WTC11 (cell line): Measurements from ENCODE around the gene VGLL1. TPM values are rescaled to one million over a fixed set of nuclear protein-coding genes. Genes with fewer than 3 reads are reported as not detected.

Experiments used
- ATAC-seq: fragments of 200-7000 bp; cut with Tn5 transposase; 2 replicates; pipeline ENCODE4 v1.10.0; 2021; ENCODE audit warnings: mild to moderate bottlenecking, moderate library complexity
- CTCF ChIA-PET: fragments of 300-600 bp; sonication (Branson Sonifier 250); formaldehyde crosslinking; loops from one replicate; lab custom pipeline; 2021; ENCODE audit warnings: antibody characterized with exemption; lab: Charles Lee
- POLR2A ChIA-PET: fragments of 350-600 bp; sonication (Branson Sonifier 250); formaldehyde crosslinking; loops from one replicate; lab custom pipeline; 2021; ENCODE audit warnings: antibody characterized with exemption; lab: Charles Lee
- DNase-seq: peaks from one replicate; pipeline ENCODE4 v3.0.0; 2021; ENCODE audit warnings: low spot score
- H3K27ac Mint-ChIP-seq: 2 replicates; pipeline ENCODE4 v1.8.0; 2021; ENCODE audit warnings: mixed read lengths
- H3K27me3 Mint-ChIP-seq: 2 replicates; pipeline ENCODE4 v1.8.0; 2021; ENCODE audit warnings: low read depth, mild to moderate bottlenecking, moderate library complexity, mixed read lengths
- H3K36me3 Mint-ChIP-seq: 2 replicates; pipeline ENCODE4 v1.8.0; 2021; ENCODE audit warnings: mixed read lengths
- H3K4me1 Mint-ChIP-seq: 2 replicates; pipeline ENCODE4 v1.8.0; 2022; ENCODE audit warnings: mixed read lengths
- H3K4me3 Mint-ChIP-seq: 2 replicates; pipeline ENCODE4 v1.8.0; 2021; ENCODE audit warnings: mild to moderate bottlenecking, moderate library complexity, mixed read lengths
- H3K9me3 Mint-ChIP-seq: 2 replicates; pipeline ENCODE4 v1.8.0; 2021; ENCODE audit warnings: mixed read lengths
- AR ChIP-seq: fragments of 250-450 bp; sonication (Bioruptor Pico); IDR thresholded peaks from 2 replicates; pipeline ENCODE4 v1.9.0; 2021; ENCODE audit warnings: mild to moderate bottlenecking
- CREB1 ChIP-seq: sonication (generic); formaldehyde crosslinking; IDR thresholded peaks from 2 replicates; pipeline ENCODE4 v1.8.0; 2023; ENCODE audit warnings: mild to moderate bottlenecking, missing genetic modification reagents
- CTCF ChIP-seq: fragments of 200-600 bp; IDR thresholded peaks from 2 replicates; pipeline ENCODE4 v1.8.0; 2022; ENCODE audit warnings: antibody characterized with exemption
- ELF4 ChIP-seq: sonication (generic); formaldehyde crosslinking; IDR thresholded peaks from 2 replicates; pipeline ENCODE4 v1.8.1; 2022; ENCODE audit warnings: low read depth, mild to moderate bottlenecking, moderate library complexity, missing genetic modification reagents
- ERG ChIP-seq: fragments of 250-450 bp; sonication (Bioruptor Pico); IDR thresholded peaks from 2 replicates; pipeline ENCODE4 v1.8.0; 2021; ENCODE audit warnings: mild to moderate bottlenecking
- GABPB1 ChIP-seq: sonication (generic); formaldehyde crosslinking; IDR thresholded peaks from 2 replicates; pipeline ENCODE4 v1.8.1; 2023; ENCODE audit warnings: mild to moderate bottlenecking, missing genetic modification reagents
- GRHL2 ChIP-seq: fragments of 250-450 bp; sonication (Bioruptor Pico); IDR thresholded peaks from 2 replicates; pipeline ENCODE4 v1.8.0; 2022; ENCODE audit warnings: mild to moderate bottlenecking, moderate library complexity; ENCODE audit not compliant: insufficient replicate concordance, severe bottlenecking
- PRRX2 ChIP-seq: fragments of 250-450 bp; sonication (Bioruptor Pico); IDR thresholded peaks from 2 replicates; pipeline ENCODE4 v1.8.0; 2021; ENCODE audit warnings: mild to moderate bottlenecking
- RELA ChIP-seq: sonication (generic); formaldehyde crosslinking; IDR thresholded peaks from 2 replicates; pipeline ENCODE4 v1.8.1; 2022; ENCODE audit warnings: missing genetic modification reagents, mild to moderate bottlenecking, borderline replicate concordance
- RORB ChIP-seq: fragments of 250-450 bp; sonication (Bioruptor Pico); IDR thresholded peaks from 2 replicates; pipeline ENCODE4 v1.9.0; 2021; ENCODE audit warnings: mild to moderate bottlenecking
- SP1 ChIP-seq: sonication (generic); formaldehyde crosslinking; conservative IDR thresholded peaks from 2 replicates; pipeline ENCODE4 v1.8.1; 2022; ENCODE audit warnings: missing genetic modification reagents
- STAT6 ChIP-seq: sonication (generic); formaldehyde crosslinking; conservative IDR thresholded peaks from 2 replicates; pipeline ENCODE4 v1.8.1; 2023; ENCODE audit warnings: mild to moderate bottlenecking, low read depth, missing genetic modification reagents, moderate library complexity
- USF1 ChIP-seq: sonication (generic); formaldehyde crosslinking; IDR thresholded peaks from 2 replicates; pipeline ENCODE4 v1.8.0; 2022; ENCODE audit warnings: mild to moderate bottlenecking, missing genetic modification reagents
- ZNF121 ChIP-seq: sonication (generic); formaldehyde crosslinking; IDR thresholded peaks from 2 replicates; pipeline ENCODE4 v1.8.0; 2023; ENCODE audit warnings: missing genetic modification reagents
- ZNF263 ChIP-seq: sonication (generic); formaldehyde crosslinking; IDR thresholded peaks from 2 replicates; pipeline ENCODE4 v1.8.1; 2022; ENCODE audit warnings: low read depth, mild to moderate bottlenecking, moderate library complexity, missing genetic modification reagents
- ZNF281 ChIP-seq: sonication (generic); formaldehyde crosslinking; IDR thresholded peaks from 2 replicates; pipeline ENCODE4 v1.8.0; 2023; ENCODE audit warnings: mild to moderate bottlenecking, missing genetic modification reagents
- ZNF317 ChIP-seq: sonication (generic); formaldehyde crosslinking; IDR thresholded peaks from 2 replicates; pipeline ENCODE4 v1.8.1; 2023; ENCODE audit warnings: low read depth, mild to moderate bottlenecking, moderate library complexity, missing genetic modification reagents, borderline replicate concordance
- ZNF396 ChIP-seq: fragments of 250-450 bp; sonication (Bioruptor Pico); IDR thresholded peaks from 2 replicates; pipeline ENCODE4 v1.8.0; 2021; ENCODE audit warnings: mild to moderate bottlenecking, moderate library complexity, borderline replicate concordance
- ZNF416 ChIP-seq: fragments of 250-450 bp; sonication (Bioruptor Pico); IDR thresholded peaks from 2 replicates; pipeline ENCODE4 v1.9.0; 2021; ENCODE audit warnings: mild to moderate bottlenecking, inconsistent platforms
- ZSCAN18 ChIP-seq: fragments of 250-450 bp; sonication (Bioruptor Pico); IDR thresholded peaks from 2 replicates; pipeline ENCODE4 v2.1.2; 2022; ENCODE audit warnings: mild to moderate bottlenecking, moderate library complexity
- total RNA-seq: library from RNA; stranded (reverse); gene quantifications from 3 replicates; pipeline ENCODE4 v1.2.3, GENCODE V29; 2021

Gene VGLL1
- total RNA-seq, 1 experiment from 2014 or later, result not detected

- Mint-ChIP-seq H3K4me1 (no peaks in the 10 kb centered on the region), H3K9me3 (no peaks in the 10 kb centered on the region), H3K36me3 (no peaks in the 10 kb centered on the region), H3K4me3 (no peak overlapping the region), H3K27ac (no peak overlapping the region), H3K27me3 (no peaks in the 10 kb centered on the region; the same call in 1 of the 2 replicates)
- TF ChIP-seq STAT6 (CRISPR knock-in tag), result no peak
- TF ChIP-seq ZNF317 (CRISPR knock-in tag), result no peak
- no peak for TF ChIP-seq GABPB1 (CRISPR knock-in tag)
- no peak for TF ChIP-seq ZNF416 (CRISPR knock-in tag)
- no peak for TF ChIP-seq CREB1
- TF ChIP-seq ZNF121, result no peak
- no peak for TF ChIP-seq ERG (CRISPR knock-in tag)
- TF ChIP-seq PRRX2 (CRISPR knock-in tag), result no peak
- TF ChIP-seq ZNF281 (CRISPR knock-in tag), result no peak
- TF ChIP-seq ZNF396 (CRISPR knock-in tag), result no peak
- TF ChIP-seq CTCF, result no peak
- no peak for TF ChIP-seq SP1 (CRISPR knock-in tag)
- TF ChIP-seq ZSCAN18 (CRISPR knock-in tag), result no peak
- no peak for TF ChIP-seq ELF4
- no peak for TF ChIP-seq RELA (CRISPR knock-in tag)
- TF ChIP-seq AR (CRISPR knock-in tag), result no peak
- TF ChIP-seq GRHL2 (CRISPR knock-in tag), result no peak
- no peak for TF ChIP-seq RORB (CRISPR knock-in tag)
- no peak for TF ChIP-seq USF1 (CRISPR knock-in tag)
- TF ChIP-seq ZNF263, result no peak
- CTCF ChIA-PET, result no interaction called here
- no peak for ATAC-seq
- POLR2A ChIA-PET, result no interaction called here
- no peak for DNase-seq
These were observed 2.1 kb downstream of the VGLL1 start for GRCh38 chrX:136534131-136534530.
